ENCODE measurements around the gene EBPL. TPM values are rescaled to one million over a fixed set of nuclear protein-coding genes. Genes with fewer than 3 reads are reported as not detected.

Gene EBPL
- total RNA-seq, 1 experiment from 2014 or later: 60.9 TPM

DNA sequence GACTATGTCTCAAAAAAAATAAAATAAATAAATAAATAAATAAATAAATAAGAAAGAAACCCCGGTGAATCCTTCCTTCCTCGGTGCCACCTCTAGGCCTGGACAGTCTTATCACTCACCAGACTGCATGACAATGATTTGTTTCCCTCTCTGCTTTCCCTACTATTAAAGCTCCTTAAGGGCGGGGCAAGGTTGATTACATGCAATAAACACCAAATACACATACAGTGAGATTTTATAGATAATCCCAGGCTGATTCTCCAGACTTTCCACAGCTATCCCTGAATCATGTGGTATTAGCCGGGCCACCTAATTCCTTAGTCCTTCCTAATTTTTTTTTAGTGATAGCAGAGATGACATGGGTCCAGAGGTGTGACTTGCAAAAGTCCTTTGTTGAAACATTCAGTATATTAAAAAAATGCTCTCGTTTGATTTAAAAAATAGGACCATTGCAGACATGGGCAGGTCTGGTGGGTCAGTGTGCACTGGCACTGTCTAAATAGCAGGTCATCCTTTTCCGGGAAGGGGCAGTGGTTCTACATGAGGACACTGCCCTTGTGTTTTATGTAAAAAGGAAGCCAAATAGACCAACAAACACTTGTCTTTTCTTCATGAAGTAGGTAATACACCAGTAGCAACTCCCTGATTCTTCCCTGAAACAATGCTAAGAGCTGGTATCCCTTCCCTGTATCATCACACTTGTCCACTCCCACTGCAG lies 14.5 kb downstream of the EBPL start:
- DNase-seq (ENCODE audit: low read depth, low spot score) (no peak), ATAC-seq (no peak)
- no peaks in the 10 kb centered on the region for H3K36me3 ChIP-seq (ENCODE audit: control insufficient read depth, insufficient read depth, low read length)
- TF ChIP-seq POLR2AphosphoS5 (IDR thresholded peaks at IDR 0.05; ENCODE audit: low read depth, low read length) (no peak), SIN3A (IDR thresholded peaks at IDR 0.05; ENCODE audit: borderline replicate concordance, insufficient read depth, low read depth, low read length) (no peak), REST (IDR thresholded peaks at IDR 0.05; ENCODE audit: insufficient read depth in 1 of 2, low read depth in 2 of 2, low read length in 1 of 2) (no peak), TCF7L2 (IDR thresholded peaks at IDR 0.05; ENCODE audit: low read depth, low read length) (no peak)
- TF ChIP-seq, protein P1, sequence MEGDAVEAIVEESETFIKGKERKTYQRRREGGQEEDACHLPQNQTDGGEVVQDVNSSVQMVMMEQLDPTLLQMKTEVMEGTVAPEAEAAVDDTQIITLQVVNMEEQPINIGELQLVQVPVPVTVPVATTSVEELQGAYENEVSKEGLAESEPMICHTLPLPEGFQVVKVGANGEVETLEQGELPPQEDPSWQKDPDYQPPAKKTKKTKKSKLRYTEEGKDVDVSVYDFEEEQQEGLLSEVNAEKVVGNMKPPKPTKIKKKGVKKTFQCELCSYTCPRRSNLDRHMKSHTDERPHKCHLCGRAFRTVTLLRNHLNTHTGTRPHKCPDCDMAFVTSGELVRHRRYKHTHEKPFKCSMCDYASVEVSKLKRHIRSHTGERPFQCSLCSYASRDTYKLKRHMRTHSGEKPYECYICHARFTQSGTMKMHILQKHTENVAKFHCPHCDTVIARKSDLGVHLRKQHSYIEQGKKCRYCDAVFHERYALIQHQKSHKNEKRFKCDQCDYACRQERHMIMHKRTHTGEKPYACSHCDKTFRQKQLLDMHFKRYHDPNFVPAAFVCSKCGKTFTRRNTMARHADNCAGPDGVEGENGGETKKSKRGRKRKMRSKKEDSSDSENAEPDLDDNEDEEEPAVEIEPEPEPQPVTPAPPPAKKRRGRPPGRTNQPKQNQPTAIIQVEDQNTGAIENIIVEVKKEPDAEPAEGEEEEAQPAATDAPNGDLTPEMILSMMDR (IDR thresholded peaks at IDR 0.05): no peak
- H3K27ac ChIP-seq (ENCODE audit: low read length): no peak overlapping the region
- BruUV-seq (replicated peaks): no TSS peak
- ChIA-PET CTCF (interaction anchor here (0.6 kb wide), 1 partner anchor 1860 kb away, joined by 3 read pairs; no protein-coding TSS in a partner anchor), POLR2A (no interaction called here)
- H3K4me3 ChIP-seq (ENCODE audit: low read depth in 2 of 2, low read length in 2 of 2): no peak overlapping the region
- intact Hi-C loops (cut with micrococcal nuclease; ENCODE audit: unreplicated experiment) (no loop called here), in situ Hi-C loops (cut with HindIII; ENCODE audit: low pct_unique_long_range_greater_than_20kb, low sequenced_read_pairs) (no loop called here)
- H3K27me3 ChIP-seq (ENCODE audit: control insufficient read depth, insufficient read depth, low read length): no peaks in the 10 kb centered on the region
- H3K9me3 ChIP-seq (ENCODE audit: control insufficient read depth, insufficient read depth, low read depth, low read length): no peaks in the 10 kb centered on the region; the same call in 1 of the 2 replicates
- no peaks in the 10 kb centered on the region for H3K4me1 ChIP-seq (ENCODE audit: control insufficient read depth, insufficient read depth, low read length)

- Histone ChIP-seq H3K9me3 (ENCODE audit: control insufficient read depth, insufficient read depth, low read depth, low read length) (no peaks in the 10 kb centered on the region), H3K27me3 (ENCODE audit: control insufficient read depth, insufficient read depth, low read length) (no peaks in the 10 kb centered on the region), H3K4me1 (ENCODE audit: control insufficient read depth, insufficient read depth, low read length) (no peaks in the 10 kb centered on the region), H3K4me3 (ENCODE audit: low read depth in 2 of 2, low read length in 2 of 2) (no peak overlapping the region), H3K27ac (ENCODE audit: low read length) (no peak overlapping the region), H3K36me3 (ENCODE audit: control insufficient read depth, insufficient read depth, low read length) (no peaks in the 10 kb centered on the region)
- DNase-seq (ENCODE audit: low read depth, low spot score) (no peak), ATAC-seq (no peak)
- intact Hi-C loops (cut with micrococcal nuclease; ENCODE audit: unreplicated experiment) (no loop called here), in situ Hi-C loops (cut with HindIII; ENCODE audit: low pct_unique_long_range_greater_than_20kb, low sequenced_read_pairs) (no loop called here)
- ChIA-PET POLR2A (no interaction called here), CTCF (no interaction called here)
- no peak for TF ChIP-seq REST (IDR thresholded peaks at IDR 0.05; ENCODE audit: insufficient read depth in 1 of 2, low read depth in 2 of 2, low read length in 1 of 2)
- TF ChIP-seq SIN3A (IDR thresholded peaks at IDR 0.05; ENCODE audit: borderline replicate concordance, insufficient read depth, low read depth, low read length): no peak
- no peak for TF ChIP-seq POLR2AphosphoS5 (IDR thresholded peaks at IDR 0.05; ENCODE audit: low read depth, low read length)
- TF ChIP-seq, protein P1 (IDR thresholded peaks at IDR 0.05): no peak
- TF ChIP-seq TCF7L2 (IDR thresholded peaks at IDR 0.05; ENCODE audit: low read depth, low read length): no peak
- BruUV-seq (replicated peaks): no TSS peak
Observed at GRCh38 chr13:49670828-49671227, 20.5 kb downstream of the EBPL start.
